ENCODE measurements around the gene LRMDA. TPM values are rescaled to one million over a fixed set of nuclear protein-coding genes. Genes with fewer than 3 reads are reported as not detected.

Gene LRMDA
- total and polyA plus RNA-seq, 2 of the 4 experiments (the other 2 are of a cell fraction), result 0.07 TPM; not detected in 1

DNA sequence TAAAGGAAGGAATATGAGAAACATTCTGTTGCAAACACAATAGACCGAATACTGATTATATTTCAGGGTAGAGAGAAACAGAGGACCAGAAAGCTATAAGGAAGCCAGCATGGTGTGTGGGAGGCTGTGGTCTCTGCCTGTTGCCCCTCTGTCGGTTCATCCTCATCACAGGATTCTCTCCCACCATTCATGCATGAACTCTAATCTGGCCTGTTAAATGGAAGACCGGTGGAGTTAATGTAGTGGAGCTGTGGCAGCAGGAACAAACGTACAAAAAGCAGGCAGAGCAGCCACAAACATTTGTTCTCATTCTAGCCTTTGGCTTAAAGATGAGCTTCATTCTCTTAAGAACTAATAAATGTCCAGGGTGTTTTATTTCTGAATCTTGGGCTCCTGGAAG lies 902.4 kb downstream of the LRMDA start:
- in situ Hi-C loops (cut with MboI; ENCODE audit: low sequenced_read_pairs) (no loop called here), dilution Hi-C loops (cut with HindIII; ENCODE audit: low sequenced_read_pairs, unreplicated experiment) (no loop called here), intact Hi-C loops (cut with micrococcal nuclease) (no loop called here)
- Histone ChIP-seq H4K91ac (ENCODE audit: insufficient read depth, low read depth, low read length) (no peak overlapping the region), H3K36me3 (ENCODE audit: control insufficient read depth, insufficient read depth, low read length) (no peaks in the 10 kb centered on the region), H3K4me2 (ENCODE audit: low read depth, low read length) (no peak overlapping the region), H3K9me1 (ENCODE audit: insufficient read depth, low read length) (peaks cover 2% of the 10 kb centered on the region; the same call in 1 of the 2 replicates), H3K4ac (ENCODE audit: low read depth, low read length) (0 out of 2 replicates have a peak overlapping the region, but pooled peaks have one; percentile 11), H2BK15ac (ENCODE audit: low read depth, low read length) (no peak overlapping the region), H4K5ac (ENCODE audit: low read depth, low read length) (no peak overlapping the region), H3K56ac (ENCODE audit: extremely low read depth, insufficient read depth, low read length) (no peak overlapping the region), H2BK120ac (ENCODE audit: low read depth, low read length) (no peak overlapping the region), H2AFZ (replicated peaks; ENCODE audit: low read length, poor library complexity) (no peak overlapping the region), H3K79me1 (ENCODE audit: low read depth in 1 of 2, low read length in 2 of 2) (no peaks in the 10 kb centered on the region), H2AK9ac (replicated peaks; ENCODE audit: low read depth, low read length, poor library complexity) (no peak overlapping the region), H3K27me3 (ENCODE audit: control insufficient read depth, insufficient read depth, low read length) (no peaks in the 10 kb centered on the region), H3K27ac (ENCODE audit: insufficient read depth, low read length) (no peak overlapping the region), H3K4me1 (ENCODE audit: control insufficient read depth, insufficient read depth, low read length) (peaks cover 13% of the 10 kb centered on the region), H4K20me1 (ENCODE audit: insufficient read depth, low read length) (no peaks in the 10 kb centered on the region; the same call in 1 of the 2 replicates), H3K9me3 (ENCODE audit: control insufficient read depth, insufficient read depth, low read length) (no peaks in the 10 kb centered on the region), H2BK5ac (ENCODE audit: low read depth, low read length, poor library complexity, severe bottlenecking) (no peak overlapping the region), H3K14ac (replicated peaks; ENCODE audit: low read depth, low read length) (no peak overlapping the region), H3K4me3 (ENCODE audit: insufficient read depth, low read depth, low read length) (no peak overlapping the region), H2AK5ac (ENCODE audit: low read depth, low read length) (0 out of 2 replicates have a peak overlapping the region, but pooled peaks have one; percentile 14), H3K9ac (ENCODE audit: low read depth, low read length) (no peak overlapping the region), H3K18ac (ENCODE audit: low read depth, low read length) (no peak overlapping the region), H3K23ac (ENCODE audit: low read depth, low read length) (no peak overlapping the region), H4K8ac (ENCODE audit: low read depth in 2 of 2, low read length in 2 of 2) (no peak overlapping the region), H2BK20ac (ENCODE audit: low read depth, low read length) (peak overlapping the region; percentile 25; the same call in 1 of the 2 replicates)
- CTCF ChIA-PET, result no interaction called here
- POLR2A ChIA-PET (ENCODE audit: unreplicated experiment), result no interaction called here
- no TSS peak for BruUV-seq (replicated peaks)
- no peak for ATAC-seq (ENCODE audit: low read depth)
- TF ChIP-seq FOS (IDR thresholded peaks at IDR 0.05; ENCODE audit: low read depth, low read length) (no peak), CHD1 (IDR thresholded peaks at IDR 0.05; ENCODE audit: low read depth, low read length) (no peak), RFX5 (IDR thresholded peaks at IDR 0.05; ENCODE audit: low read depth, low read length) (no peak), SMC3 (IDR thresholded peaks at IDR 0.05; ENCODE audit: low read depth, low read length) (no peak), MAFK (IDR thresholded peaks at IDR 0.05; ENCODE audit: low read depth, low read length) (no peak), RCOR1 (IDR thresholded peaks at IDR 0.05; ENCODE audit: insufficient replicate concordance, low read length) (no peak), NFE2L2 (IDR thresholded peaks at IDR 0.05; ENCODE audit: low read depth, low read length) (no peak), MXI1 (IDR thresholded peaks at IDR 0.05; ENCODE audit: borderline replicate concordance, low read depth, low read length) (no peak), CEBPB (IDR thresholded peaks at IDR 0.05; ENCODE audit: low read depth, low read length) (no peak), POLR2A (IDR thresholded peaks at IDR 0.05; ENCODE audit: low read depth, low read length) (no peak), MAZ (IDR thresholded peaks at IDR 0.05; ENCODE audit: borderline replicate concordance, low read depth, low read length) (no peak), RAD21 (IDR thresholded peaks at IDR 0.05; ENCODE audit: low read length) (no peak), BHLHE40 (IDR thresholded peaks at IDR 0.05; ENCODE audit: low read depth, low read length) (no peak)
- TF ChIP-seq, protein P1, sequence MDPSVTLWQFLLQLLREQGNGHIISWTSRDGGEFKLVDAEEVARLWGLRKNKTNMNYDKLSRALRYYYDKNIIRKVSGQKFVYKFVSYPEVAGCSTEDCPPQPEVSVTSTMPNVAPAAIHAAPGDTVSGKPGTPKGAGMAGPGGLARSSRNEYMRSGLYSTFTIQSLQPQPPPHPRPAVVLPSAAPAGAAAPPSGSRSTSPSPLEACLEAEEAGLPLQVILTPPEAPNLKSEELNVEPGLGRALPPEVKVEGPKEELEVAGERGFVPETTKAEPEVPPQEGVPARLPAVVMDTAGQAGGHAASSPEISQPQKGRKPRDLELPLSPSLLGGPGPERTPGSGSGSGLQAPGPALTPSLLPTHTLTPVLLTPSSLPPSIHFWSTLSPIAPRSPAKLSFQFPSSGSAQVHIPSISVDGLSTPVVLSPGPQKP (IDR thresholded peaks at IDR 0.05; ENCODE audit: borderline replicate concordance, low read depth, low read length), result no peak
- TF ChIP-seq, protein P2, sequence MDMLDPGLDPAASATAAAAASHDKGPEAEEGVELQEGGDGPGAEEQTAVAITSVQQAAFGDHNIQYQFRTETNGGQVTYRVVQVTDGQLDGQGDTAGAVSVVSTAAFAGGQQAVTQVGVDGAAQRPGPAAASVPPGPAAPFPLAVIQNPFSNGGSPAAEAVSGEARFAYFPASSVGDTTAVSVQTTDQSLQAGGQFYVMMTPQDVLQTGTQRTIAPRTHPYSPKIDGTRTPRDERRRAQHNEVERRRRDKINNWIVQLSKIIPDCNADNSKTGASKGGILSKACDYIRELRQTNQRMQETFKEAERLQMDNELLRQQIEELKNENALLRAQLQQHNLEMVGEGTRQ (IDR thresholded peaks at IDR 0.05; ENCODE audit: low read depth, low read length), result no peak
- TF ChIP-seq, protein P3, sequence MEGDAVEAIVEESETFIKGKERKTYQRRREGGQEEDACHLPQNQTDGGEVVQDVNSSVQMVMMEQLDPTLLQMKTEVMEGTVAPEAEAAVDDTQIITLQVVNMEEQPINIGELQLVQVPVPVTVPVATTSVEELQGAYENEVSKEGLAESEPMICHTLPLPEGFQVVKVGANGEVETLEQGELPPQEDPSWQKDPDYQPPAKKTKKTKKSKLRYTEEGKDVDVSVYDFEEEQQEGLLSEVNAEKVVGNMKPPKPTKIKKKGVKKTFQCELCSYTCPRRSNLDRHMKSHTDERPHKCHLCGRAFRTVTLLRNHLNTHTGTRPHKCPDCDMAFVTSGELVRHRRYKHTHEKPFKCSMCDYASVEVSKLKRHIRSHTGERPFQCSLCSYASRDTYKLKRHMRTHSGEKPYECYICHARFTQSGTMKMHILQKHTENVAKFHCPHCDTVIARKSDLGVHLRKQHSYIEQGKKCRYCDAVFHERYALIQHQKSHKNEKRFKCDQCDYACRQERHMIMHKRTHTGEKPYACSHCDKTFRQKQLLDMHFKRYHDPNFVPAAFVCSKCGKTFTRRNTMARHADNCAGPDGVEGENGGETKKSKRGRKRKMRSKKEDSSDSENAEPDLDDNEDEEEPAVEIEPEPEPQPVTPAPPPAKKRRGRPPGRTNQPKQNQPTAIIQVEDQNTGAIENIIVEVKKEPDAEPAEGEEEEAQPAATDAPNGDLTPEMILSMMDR (conservative IDR thresholded peaks at IDR 0.05; ENCODE audit: low read depth, low read length), result no peak
- 80% methylated on average over 1 of the region's 4 CpGs; no CpG with 5 or more reads in 1 of the 2 experiments for WGBS, 2 experiments (ENCODE audit: extremely low coverage in 2 of 2, insufficient read length in 1 of 2)
- no peak for DNase-seq

Data from IMR-90 (cell line).